SU-DHL-6 (cell line): ENCODE measurements around the gene PRPF8.

Experiments used
- H2AFZ ChIP-seq: fragments of 200-600 bp; sonication (generic); 2 replicates; pipeline ENCODE4 v1.6.1; 2014; ENCODE audit warnings: low read depth, mild to moderate bottlenecking, moderate library complexity, mixed read lengths, antibody characterized with exemption, low read length; ENCODE audit not compliant: severe bottlenecking
- H3F3A ChIP-seq: fragments of 200-600 bp; shearing (Covaris generic); 2 replicates; pipeline ENCODE4 v1.6.0; 2016; ENCODE audit warnings: antibody characterized with exemption, mild to moderate bottlenecking; ENCODE audit not compliant: insufficient read depth
- H3K27ac ChIP-seq: fragments of 200-600 bp; sonication (generic); 2 replicates; pipeline ENCODE4 v1.5.1; 2016; ENCODE audit warnings: low read depth, mild to moderate bottlenecking, low read length, moderate library complexity, mixed read lengths
- H3K27me3 ChIP-seq: fragments of 200-600 bp; sonication (generic), shearing (Covaris generic); 2 replicates; pipeline ENCODE4 v1.6.0; 2014; ENCODE audit warnings: mild to moderate bottlenecking, low read length
- H3K36me3 ChIP-seq: fragments of 200-600 bp; sonication (generic); 2 replicates; pipeline ENCODE4 v1.6.1; 2014; ENCODE audit warnings: mild to moderate bottlenecking, low read length, mixed read lengths
- H3K4me2 ChIP-seq: fragments of 300-600, 200-600 bp; shearing (Covaris generic), sonication (generic); 2 replicates; pipeline ENCODE4 v1.6.0; 2014; ENCODE audit warnings: low read length, low read depth, mild to moderate bottlenecking; ENCODE audit not compliant: poor library complexity, severe bottlenecking
- H3K4me3 ChIP-seq: fragments of 200-600 bp; sonication (generic); 2 replicates; pipeline ENCODE4 v1.5.1; 2014; ENCODE audit warnings: antibody characterized with exemption, low read length, mild to moderate bottlenecking, mixed read lengths; ENCODE audit not compliant: insufficient read depth, poor library complexity, severe bottlenecking
- H3K79me2 ChIP-seq: fragments of 200-600 bp; sonication (generic); 2 replicates; pipeline ENCODE4 v1.6.1; 2014; ENCODE audit warnings: mild to moderate bottlenecking, low read length, moderate library complexity; ENCODE audit not compliant: insufficient read depth
- H3K9ac ChIP-seq: fragments of 200-600 bp; sonication (generic); 2 replicates; pipeline ENCODE4 v1.7.0; 2014; ENCODE audit warnings: mild to moderate bottlenecking, low read length
- H3K9me2 ChIP-seq: fragments of 200-600 bp; sonication (generic); replicated peaks from 2 replicates; pipeline ENCODE4 v1.6.1; 2014; ENCODE audit warnings: low read length; ENCODE audit not compliant: insufficient read depth
- H3K9me3 ChIP-seq: fragments of 200-600 bp; sonication (generic); 2 replicates; pipeline ENCODE4 v1.6.1; 2014; ENCODE audit warnings: low read length, mixed read lengths; ENCODE audit not compliant: insufficient read depth
- H4K20me1 ChIP-seq: fragments of 200-600 bp; sonication (generic); 2 replicates; pipeline ENCODE4 v1.6.1; 2014; ENCODE audit warnings: low read depth, mild to moderate bottlenecking, antibody characterized with exemption, low read length, moderate library complexity, mixed read lengths
- CTCF ChIP-seq: fragments of 200-600 bp; sonication (generic); IDR thresholded peaks from one replicate; pipeline ENCODE4 v1.5.1; 2017; ENCODE audit warnings: antibody characterized with exemption, mild to moderate bottlenecking, low read length, moderate library complexity; ENCODE audit not compliant: insufficient read depth, poor library complexity, severe bottlenecking
- EZH2phosphoT487 ChIP-seq: fragments of 200-600 bp; sonication (generic), shearing (Covaris generic); conservative IDR thresholded peaks from 2 replicates; pipeline ENCODE4 v1.6.1; 2018; ENCODE audit warnings: mild to moderate bottlenecking, antibody characterized with exemption, low read length, moderate library complexity, mixed read lengths

PRPF8 gene

GRCh38 chr17:1648963-1649843 is 35.5 kb downstream of the PRPF8 start:
- Histone ChIP-seq H3K4me2 (peak overlapping the region; percentile 58), H4K20me1 (no peaks in the 10 kb centered on the region), H3F3A (peaks cover 19% of the 10 kb centered on the region; the same call in 1 of the 2 replicates), H2AFZ (peak overlapping the region; percentile 32), H3K4me3 (peak overlapping the region; percentile 53), H3K9me3 (no peaks in the 10 kb centered on the region), H3K9me2 (no peaks in the 10 kb centered on the region), H3K27ac (peak overlapping the region; percentile 53), H3K9ac (peak overlapping the region; percentile 50), H3K36me3 (0 out of 2 replicates have a peak, but pooled peaks cover 5% of the 10 kb centered on the region), H3K27me3 (no peaks in the 10 kb centered on the region), H3K79me2 (no peaks in the 10 kb centered on the region)
- TF ChIP-seq CTCF (peak; percentile 82), EZH2phosphoT487 (no peak)

- 0 out of 2 replicates have a peak, but pooled peaks cover 2% of the 10 kb centered on the region for H3K36me3 ChIP-seq
- H4K20me1 ChIP-seq: no peaks in the 10 kb centered on the region
- H3K4me3 ChIP-seq: peak overlapping the region; percentile 34
Measured at GRCh38 chr17:1648173-1648962, 36.3 kb downstream of the PRPF8 start.

GRCh38 chr17:1647802-1648171 is 36.9 kb downstream of the PRPF8 start:
- H3K9me2 ChIP-seq: no peaks in the 10 kb centered on the region
- H3K4me2 ChIP-seq: no peak overlapping the region
- H3K36me3 ChIP-seq: no peaks in the 10 kb centered on the region
- H3K79me2 ChIP-seq: no peaks in the 10 kb centered on the region
- no peak overlapping the region for H3K4me3 ChIP-seq
- H3K9me3 ChIP-seq: no peaks in the 10 kb centered on the region
- H3F3A ChIP-seq: peaks cover 19% of the 10 kb centered on the region; the same call in 1 of the 2 replicates
- no peak overlapping the region for H2AFZ ChIP-seq
- H3K27me3 ChIP-seq: no peaks in the 10 kb centered on the region
- H3K27ac ChIP-seq: no peak overlapping the region
- no peaks in the 10 kb centered on the region for H4K20me1 ChIP-seq
- no peak for TF ChIP-seq CTCF
- TF ChIP-seq EZH2phosphoT487: no peak
- no peak overlapping the region for H3K9ac ChIP-seq

More at GRCh38 chr17:1648173-1648962, 36.3 kb downstream of the PRPF8 start:
- H3K27me3 ChIP-seq: no peaks in the 10 kb centered on the region
- H3K79me2 ChIP-seq: no peaks in the 10 kb centered on the region
- peaks cover 19% of the 10 kb centered on the region; the same call in 1 of the 2 replicates for H3F3A ChIP-seq
- H2AFZ ChIP-seq: peak overlapping the region; percentile 32
- TF ChIP-seq CTCF (no peak), EZH2phosphoT487 (no peak)
- no peaks in the 10 kb centered on the region for H3K9me2 ChIP-seq
- no peaks in the 10 kb centered on the region for H3K9me3 ChIP-seq
- peak overlapping the region; percentile 47 for H3K9ac ChIP-seq
- peak overlapping the region; percentile 47 for H3K4me2 ChIP-seq
- no peak overlapping the region; the same call in 1 of the 2 replicates for H3K27ac ChIP-seq
